ENCODE measurements around the gene EFCAB10. TPM values are rescaled to one million over a fixed set of nuclear protein-coding genes. Genes with fewer than 3 reads are reported as not detected.

EFCAB10 gene
- total RNA-seq, 4 donors from 2014 or later, result 2.6 TPM; not detected in 3

DNA sequence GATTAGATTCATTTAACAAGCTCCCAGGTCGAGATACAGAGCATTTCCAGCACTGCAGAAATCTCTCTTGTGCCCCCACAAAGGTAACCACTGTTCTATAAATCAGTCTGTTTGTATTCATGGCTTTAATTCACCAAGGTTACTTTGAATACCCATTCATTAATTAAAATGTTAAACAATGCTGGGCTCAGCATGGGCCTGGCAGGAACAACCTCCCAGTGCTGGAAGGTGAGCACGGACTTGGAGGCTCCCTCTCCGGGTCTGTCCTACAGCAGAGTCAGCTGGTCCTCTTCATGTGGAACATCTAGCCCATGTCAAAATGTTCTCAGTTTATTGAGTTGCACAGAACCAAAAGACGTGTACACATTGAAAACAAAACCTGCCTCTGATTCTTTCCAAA, 15.6 kb upstream of the EFCAB10 start:
- H3K27ac ChIP-seq, result no peak overlapping the region
- H3K27me3 ChIP-seq, result no peaks in the 10 kb centered on the region
- TF ChIP-seq POLR2A (IDR thresholded peaks at IDR 0.05), result no peak
- TF ChIP-seq, protein P1, sequence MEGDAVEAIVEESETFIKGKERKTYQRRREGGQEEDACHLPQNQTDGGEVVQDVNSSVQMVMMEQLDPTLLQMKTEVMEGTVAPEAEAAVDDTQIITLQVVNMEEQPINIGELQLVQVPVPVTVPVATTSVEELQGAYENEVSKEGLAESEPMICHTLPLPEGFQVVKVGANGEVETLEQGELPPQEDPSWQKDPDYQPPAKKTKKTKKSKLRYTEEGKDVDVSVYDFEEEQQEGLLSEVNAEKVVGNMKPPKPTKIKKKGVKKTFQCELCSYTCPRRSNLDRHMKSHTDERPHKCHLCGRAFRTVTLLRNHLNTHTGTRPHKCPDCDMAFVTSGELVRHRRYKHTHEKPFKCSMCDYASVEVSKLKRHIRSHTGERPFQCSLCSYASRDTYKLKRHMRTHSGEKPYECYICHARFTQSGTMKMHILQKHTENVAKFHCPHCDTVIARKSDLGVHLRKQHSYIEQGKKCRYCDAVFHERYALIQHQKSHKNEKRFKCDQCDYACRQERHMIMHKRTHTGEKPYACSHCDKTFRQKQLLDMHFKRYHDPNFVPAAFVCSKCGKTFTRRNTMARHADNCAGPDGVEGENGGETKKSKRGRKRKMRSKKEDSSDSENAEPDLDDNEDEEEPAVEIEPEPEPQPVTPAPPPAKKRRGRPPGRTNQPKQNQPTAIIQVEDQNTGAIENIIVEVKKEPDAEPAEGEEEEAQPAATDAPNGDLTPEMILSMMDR (IDR thresholded peaks at IDR 0.05), result no peak
- H3K9me3 ChIP-seq, result no peaks in the 10 kb centered on the region
- no peak for DNase-seq
- H3K36me3 ChIP-seq, result no peaks in the 10 kb centered on the region
- no peak overlapping the region for H3K4me3 ChIP-seq
- intact Hi-C loops (cut with DNase I; ENCODE audit: low total_unique reads), result no loop called here
- no peaks in the 10 kb centered on the region for H3K4me1 ChIP-seq

DNA sequence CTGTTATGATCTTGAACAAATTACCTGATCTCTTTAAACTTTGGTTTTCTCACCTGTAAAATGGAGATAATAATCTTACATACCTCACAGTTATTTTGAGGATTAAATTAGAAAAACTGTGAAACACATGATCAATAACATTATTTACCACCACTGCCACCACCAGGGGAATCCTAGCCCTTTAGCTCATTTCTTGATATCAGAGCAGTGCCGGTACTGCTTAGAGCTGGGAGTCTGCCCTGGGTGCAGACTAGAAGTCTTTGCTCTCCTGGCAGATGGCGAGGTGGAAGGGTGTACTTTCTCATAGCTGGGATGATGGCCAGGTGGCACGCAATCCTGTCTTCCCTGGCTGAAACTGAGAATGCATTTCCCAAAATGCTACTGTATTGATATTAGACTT, 12.7 kb upstream of the EFCAB10 start:
- Histone ChIP-seq H3K4me3 (no peak overlapping the region), H3K27ac (no peak overlapping the region), H3K4me1 (no peaks in the 10 kb centered on the region), H3K36me3 (no peaks in the 10 kb centered on the region), H3K9me3 (no peaks in the 10 kb centered on the region), H3K27me3 (no peaks in the 10 kb centered on the region)
- no peak for DNase-seq
- intact Hi-C loops (cut with DNase I; ENCODE audit: low total_unique reads), result no loop called here
- TF ChIP-seq, protein P1 (IDR thresholded peaks at IDR 0.05), result no peak
- no peak for TF ChIP-seq POLR2A (IDR thresholded peaks at IDR 0.05)

DNA sequence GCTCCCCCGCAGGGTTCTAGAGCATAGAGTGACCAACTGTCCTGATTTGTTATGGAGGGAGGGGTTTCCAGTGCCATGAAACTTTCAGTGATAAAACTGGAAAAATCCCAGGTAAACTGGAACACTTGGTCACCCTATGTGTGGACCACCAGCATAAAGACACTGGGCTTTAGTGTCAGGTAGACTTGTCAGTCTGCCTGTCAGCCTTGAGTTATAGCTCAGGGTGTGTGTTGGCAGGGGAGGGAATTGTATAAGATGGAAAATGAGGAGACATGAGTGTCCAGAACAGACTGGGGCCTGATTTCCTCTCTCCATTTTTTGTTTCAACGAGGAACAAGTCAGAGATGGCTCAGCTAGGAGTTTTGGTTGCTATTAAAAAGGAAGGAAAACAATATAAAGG, 10.2 kb upstream of the EFCAB10 start:
- no peaks in the 10 kb centered on the region for H3K4me1 ChIP-seq
- TF ChIP-seq, protein P1 (IDR thresholded peaks at IDR 0.05), result no peak
- no peak for TF ChIP-seq POLR2A (IDR thresholded peaks at IDR 0.05)
- no peaks in the 10 kb centered on the region for H3K27me3 ChIP-seq
- DNase-seq, result no peak
- H3K4me3 ChIP-seq, result no peak overlapping the region
- H3K36me3 ChIP-seq, result no peaks in the 10 kb centered on the region
- intact Hi-C loops (cut with DNase I; ENCODE audit: low total_unique reads), result no loop called here
- H3K9me3 ChIP-seq, result no peaks in the 10 kb centered on the region
- H3K27ac ChIP-seq, result no peak overlapping the region

DNA sequence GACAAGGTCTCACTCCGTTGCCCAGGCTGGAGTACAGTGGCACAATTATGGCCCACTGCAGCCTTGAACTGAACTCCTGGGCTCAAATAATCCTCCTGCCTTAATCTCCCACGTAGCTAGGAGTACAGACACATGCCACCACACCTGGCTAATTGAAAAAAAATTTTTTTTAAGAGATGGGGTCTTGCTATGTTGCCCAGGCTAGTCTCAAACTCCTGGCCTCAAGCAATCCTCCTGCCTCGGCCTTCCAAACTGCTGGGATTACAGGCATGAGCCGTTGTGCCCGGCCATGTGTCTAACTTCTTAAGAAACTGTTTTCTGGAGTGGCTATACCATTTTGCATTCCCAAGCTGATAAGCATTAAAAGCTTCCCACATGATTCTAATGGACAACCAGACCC, 9.5 kb upstream of the EFCAB10 start:
- Histone ChIP-seq H3K9me3 (no peaks in the 10 kb centered on the region), H3K27me3 (no peaks in the 10 kb centered on the region), H3K4me1 (no peaks in the 10 kb centered on the region), H3K27ac (no peak overlapping the region), H3K4me3 (no peak overlapping the region), H3K36me3 (no peaks in the 10 kb centered on the region)
- TF ChIP-seq, protein P1 (IDR thresholded peaks at IDR 0.05), result no peak
- no peak for TF ChIP-seq POLR2A (IDR thresholded peaks at IDR 0.05)
- intact Hi-C loops (cut with DNase I; ENCODE audit: low total_unique reads), result no loop called here
- no peak for DNase-seq

DNA sequence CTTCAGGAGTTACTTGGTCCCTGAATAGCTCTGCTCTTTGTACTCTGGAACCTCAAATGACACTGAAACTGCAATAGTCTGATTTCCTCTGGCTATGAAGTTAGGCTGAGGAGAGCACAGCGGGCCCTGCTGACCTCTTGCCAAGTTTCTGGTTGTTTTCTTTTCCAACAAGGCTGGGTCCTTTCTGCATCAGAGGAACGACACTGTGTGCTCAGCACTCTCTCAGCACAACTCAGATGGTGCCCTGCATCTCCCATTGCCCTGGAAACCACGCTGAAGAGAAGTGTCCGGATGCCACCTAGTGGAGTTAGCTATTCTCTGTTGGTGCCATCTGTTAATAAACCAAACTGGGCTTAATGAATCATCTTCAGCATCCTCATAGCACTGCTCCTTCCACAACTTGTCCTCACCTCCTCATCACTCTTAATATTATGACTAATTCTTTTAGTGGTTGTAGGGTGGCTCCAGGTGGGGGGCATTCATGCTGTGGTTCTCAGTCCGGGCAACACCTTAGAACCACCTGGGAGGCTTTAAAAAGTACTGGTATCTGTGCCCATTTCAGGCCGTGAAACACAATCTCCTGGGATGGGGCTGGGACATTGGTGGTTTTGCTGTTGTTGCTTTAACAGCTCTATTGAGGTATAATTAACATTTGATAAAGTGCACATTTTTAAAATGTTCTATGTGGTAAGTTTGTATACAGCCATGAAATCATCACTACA, 8.2 kb upstream of the EFCAB10 start:
- intact Hi-C loops (cut with DNase I; ENCODE audit: low total_unique reads), result no loop called here
- H3K27ac ChIP-seq, result no peak overlapping the region
- DNase-seq, result peak in 1 of 2 donors; percentile 27
- no peaks in the 10 kb centered on the region for H3K9me3 ChIP-seq
- no peaks in the 10 kb centered on the region for H3K4me1 ChIP-seq
- TF ChIP-seq POLR2A (IDR thresholded peaks at IDR 0.05), result no peak
- TF ChIP-seq, protein P1 (IDR thresholded peaks at IDR 0.05), result peak in 3 of 4 experiments; percentile 35 to 43 (median 37)
- H3K4me3 ChIP-seq, result no peak overlapping the region
- no peaks in the 10 kb centered on the region for H3K36me3 ChIP-seq
- no peaks in the 10 kb centered on the region for H3K27me3 ChIP-seq
